Left ventricle myocardium inferior (tissue), 1 donor: Measurements from ENCODE around the gene SIN3A. TPM values are rescaled to one million over a fixed set of nuclear protein-coding genes. Genes with fewer than 3 reads are reported as not detected.
A peak's percentile ranks its signal among the peaks of the same experiment; 100 is the strongest.

ENCODE experiments used
- DNase-seq: peaks from one replicate; pipeline ENCODE4 v3.0.0-alpha.2; 2020
- H3K27ac ChIP-seq: fragments of 200-600 bp; replicated peaks from 2 replicates; pipeline ENCODE4 v1.8.0; 2021
- H3K27me3 ChIP-seq: fragments of 200-600 bp; 2 replicates; pipeline ENCODE4 v1.8.0; 2021; ENCODE audit warnings: low read depth
- H3K36me3 ChIP-seq: fragments of 200-600 bp; 2 replicates; pipeline ENCODE4 v1.8.0; 2021
- H3K4me1 ChIP-seq: fragments of 200-600 bp; 2 replicates; pipeline ENCODE4 v1.8.0; 2021
- H3K4me3 ChIP-seq: fragments of 200-600 bp; 2 replicates; pipeline ENCODE4 v1.8.0; 2021; ENCODE audit warnings: mild to moderate bottlenecking, moderate library complexity
- H3K9me3 ChIP-seq: fragments of 200-600 bp; replicated peaks from 2 replicates; pipeline ENCODE4 v1.8.0; 2021
- CTCF ChIP-seq: fragments of 200-600 bp; IDR thresholded peaks from 2 replicates; pipeline ENCODE4 v1.8.0; 2021; ENCODE audit warnings: antibody characterized with exemption, mild to moderate bottlenecking, borderline replicate concordance
- intact Hi-C: fragments of 100-400 bp; cut with micrococcal nuclease; formaldehyde crosslinking; loops from one replicate; pipeline ENCODE4 v1.11.0; 2022
- total RNA-seq: library from RNA; stranded (reverse); fragmentation: NEBNext Ultra II Directional; extraction: Animal tissue kit (Norgen Biotek cat#: 25700); gene quantifications from one replicate; pipeline ENCODE4 v1.2.1, GENCODE V29; 2021
- donor health status: DM: no; HTN: yes; CAD: no; lungs with severe emphysema.

The SIN3A gene
- total RNA-seq, 1 donor from 2014 or later = 28.0 TPM

DNA sequence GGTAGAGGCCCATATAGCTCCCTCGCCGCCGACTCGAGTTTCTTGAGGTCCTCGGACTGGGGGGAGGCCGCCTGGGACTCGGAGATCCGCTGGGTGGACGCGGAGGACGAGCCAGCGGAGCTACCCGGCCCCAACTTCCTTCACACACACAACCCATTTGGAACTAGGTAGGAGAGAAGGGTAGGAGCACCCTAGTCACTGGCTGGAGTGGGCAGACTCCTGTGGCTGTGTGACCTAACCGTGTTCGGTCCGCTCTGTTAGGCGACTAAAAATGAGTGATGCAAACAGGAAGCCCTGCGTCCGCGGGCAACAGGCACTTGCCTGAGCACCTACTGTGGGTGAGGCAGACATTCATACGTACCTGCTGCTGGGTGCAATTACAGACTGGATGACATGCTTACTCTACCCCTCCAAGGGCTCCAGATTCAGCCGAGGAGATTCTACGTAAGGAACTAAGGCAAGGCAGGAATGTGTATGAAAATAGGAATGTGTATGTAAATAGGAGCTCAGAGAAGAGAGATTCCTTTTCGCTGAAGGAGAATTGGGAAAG, 4.6 kb upstream of the SIN3A start:
- DNase-seq = no peak
- no peaks in the 10 kb centered on the region for H3K9me3 ChIP-seq
- H3K4me1 ChIP-seq = peaks cover 39% of the 10 kb centered on the region
- H3K4me3 ChIP-seq = peak overlapping the region; percentile 93
- no peak for TF ChIP-seq CTCF
- H3K36me3 ChIP-seq = no peaks in the 10 kb centered on the region
- no peaks in the 10 kb centered on the region for H3K27me3 ChIP-seq
- peak overlapping the region; percentile 97 for H3K27ac ChIP-seq
- intact Hi-C loops = no loop called here

DNA sequence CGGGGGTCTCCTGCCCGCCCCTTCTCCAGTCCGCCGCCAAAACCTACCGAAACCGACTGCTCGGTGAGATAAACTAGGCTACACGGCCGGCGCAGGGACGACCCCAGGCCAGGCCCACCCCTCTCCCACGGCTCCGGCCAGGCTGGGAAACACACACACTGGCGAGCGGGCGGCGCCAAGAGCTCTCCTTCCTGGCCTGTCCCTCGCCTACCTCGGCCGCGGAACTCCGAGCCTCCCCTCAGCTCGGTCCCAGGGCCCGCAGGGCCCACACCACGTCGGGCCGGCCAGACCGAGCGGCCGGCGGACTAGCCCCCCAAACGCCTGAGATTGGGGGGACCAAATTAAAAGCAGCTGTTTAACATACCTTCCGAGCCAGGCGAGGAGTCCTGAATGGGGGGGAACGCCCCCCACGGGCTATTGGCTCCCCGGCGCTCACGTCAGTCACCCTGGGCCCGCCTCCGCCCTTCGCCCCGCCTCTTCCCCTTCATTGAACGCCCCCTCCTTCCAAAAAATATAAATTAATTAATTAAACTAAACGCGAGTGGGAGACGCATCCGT, 4.0 kb upstream of the SIN3A start:
- peak; percentile 87 for DNase-seq
- no peaks in the 10 kb centered on the region for H3K9me3 ChIP-seq
- peak overlapping the region; percentile 97 for H3K27ac ChIP-seq
- H3K4me3 ChIP-seq = peak overlapping the region; percentile 93
- no peaks in the 10 kb centered on the region for H3K36me3 ChIP-seq
- no peak for TF ChIP-seq CTCF
- intact Hi-C loops = no loop called here
- H3K27me3 ChIP-seq = no peaks in the 10 kb centered on the region
- peaks cover 40% of the 10 kb centered on the region for H3K4me1 ChIP-seq

- DNase-seq = no peak
- peaks cover 48% of the 10 kb centered on the region for H3K4me1 ChIP-seq
- peak overlapping the region; percentile 93 for H3K4me3 ChIP-seq
- no peaks in the 10 kb centered on the region for H3K27me3 ChIP-seq
- intact Hi-C loops = loop anchor here (5.0 kb wide), 1 partner anchor 87 kb away; the partner anchor contains the start of gene MAN2C1
- TF ChIP-seq CTCF = peak; percentile 15
- H3K9me3 ChIP-seq = no peaks in the 10 kb centered on the region
- H3K27ac ChIP-seq = peak overlapping the region; percentile 97
- H3K36me3 ChIP-seq = no peaks in the 10 kb centered on the region
These were observed 3.2 kb upstream of the SIN3A start for GRCh38 chr15:75454471-75455378.

DNA sequence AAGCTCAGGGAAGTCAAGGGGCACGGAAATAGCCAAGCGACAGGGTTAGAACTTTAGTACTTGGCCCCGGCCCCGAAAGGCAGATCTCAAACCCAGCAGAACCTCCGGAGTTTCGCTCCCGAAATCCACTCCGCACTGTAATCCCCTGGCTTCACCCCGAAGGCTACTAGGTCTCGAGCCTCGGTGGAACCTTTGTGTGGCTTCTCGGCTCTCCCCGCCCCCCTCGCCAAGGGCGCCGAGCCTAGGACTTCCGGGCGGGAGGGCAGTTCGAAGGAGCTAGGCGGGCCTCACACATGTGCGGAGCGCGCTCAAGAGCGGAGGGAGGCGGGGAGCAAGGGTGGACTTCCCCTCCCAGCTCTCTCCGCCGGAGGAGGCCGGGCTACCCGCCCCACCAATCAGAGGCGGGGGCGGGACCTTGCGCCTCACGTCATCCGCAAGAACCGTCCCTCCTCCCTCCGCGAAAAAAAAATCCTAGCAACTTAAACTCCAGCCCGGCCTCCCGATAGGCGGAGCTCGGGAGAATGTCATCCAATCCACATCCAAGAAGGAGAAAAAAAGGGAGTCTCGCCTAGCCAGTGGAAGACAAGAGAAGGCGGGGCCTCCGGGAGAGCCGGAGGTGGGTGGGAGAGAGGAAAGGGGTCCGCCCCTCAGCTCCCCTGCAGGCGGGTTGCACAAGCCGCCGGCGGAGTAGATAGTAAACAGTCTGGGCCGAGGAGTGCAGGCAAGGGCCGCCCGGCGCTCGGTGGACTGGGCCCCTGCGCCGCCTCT, 2.4 kb upstream of the SIN3A start:
- Histone ChIP-seq H3K4me1 (peaks cover 56% of the 10 kb centered on the region), H3K4me3 (peak overlapping the region; percentile 93), H3K9me3 (no peaks in the 10 kb centered on the region), H3K27ac (peak overlapping the region; percentile 97), H3K36me3 (no peaks in the 10 kb centered on the region), H3K27me3 (no peaks in the 10 kb centered on the region)
- intact Hi-C loops = loop anchor here (5.0 kb wide), 1 partner anchor 87 kb away; the partner anchor contains the start of gene MAN2C1
- no peak for TF ChIP-seq CTCF
- DNase-seq = peak; percentile 98
